ENCODE data around the gene SMURF1. TPM values are rescaled to one million over a fixed set of nuclear protein-coding genes. Genes with fewer than 3 reads are reported as not detected.
A peak's percentile ranks its signal among the peaks of the same experiment; 100 is the strongest.

Gene SMURF1
- total and polyA plus RNA-seq, 2 experiments from 2014 or later, result 6.8 to 19.1 TPM

DNA sequence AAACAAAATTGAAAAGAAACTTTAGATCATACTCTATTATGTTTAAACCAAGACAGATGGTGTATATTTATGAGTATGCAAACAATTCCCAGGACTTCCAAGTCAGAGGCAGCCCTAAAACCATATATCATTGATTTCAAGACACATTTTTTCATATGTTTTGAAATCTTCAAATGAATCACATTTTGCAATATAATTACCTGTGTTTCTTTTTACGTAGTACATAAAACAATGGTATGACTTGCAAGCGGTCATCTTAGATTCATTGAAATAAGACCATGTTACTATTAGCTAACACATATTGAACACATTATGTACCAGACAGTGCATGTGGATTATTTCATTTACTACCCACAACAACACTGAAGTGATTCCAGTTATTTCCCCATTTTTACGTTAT is 14.9 kb downstream of the SMURF1 start:
- no peaks in the 10 kb centered on the region for H3K9me2 ChIP-seq (ENCODE audit: insufficient read depth)
- H2AFZ ChIP-seq, result no peak overlapping the region
- H3K36me3 ChIP-seq (ENCODE audit: low read depth), result no peaks in the 10 kb centered on the region
- in situ Hi-C loops (cut with MboI), result no loop called here
- H3K27me3 ChIP-seq (replicated peaks; ENCODE audit: insufficient read depth), result no peaks in the 10 kb centered on the region
- peak overlapping the region; percentile 89 for H3K4me2 ChIP-seq (ENCODE audit: unreplicated experiment)
- peak; percentile 14 for DNase-seq
- no peaks in the 10 kb centered on the region for H4K20me1 ChIP-seq (ENCODE audit: insufficient read depth)
- no peaks in the 10 kb centered on the region for H3K9me3 ChIP-seq (ENCODE audit: low read depth)
- no peak overlapping the region for H3K4me3 ChIP-seq
- 56 to 60% methylated on average over 3 of the region's 3 CpGs for WGBS, 2 experiments (ENCODE audit: low coverage in 1 of 2, low lambda C conversion rate in 2 of 2, missing lambda C conversion rate in 2 of 2)
- H3F3A ChIP-seq (ENCODE audit: insufficient read depth), result peaks cover 45% of the 10 kb centered on the region
- H3K79me2 ChIP-seq (ENCODE audit: insufficient read depth), result peaks cover 100% of the 10 kb centered on the region
- H3K9ac ChIP-seq, result no peak overlapping the region
- H3K4me1 ChIP-seq (ENCODE audit: insufficient read depth), result peaks cover 53% of the 10 kb centered on the region
- peak overlapping the region; percentile 99 for H3K27ac ChIP-seq
- TF ChIP-seq EZH2 (IDR thresholded peaks at IDR 0.05; ENCODE audit: insufficient read depth, poor library complexity, severe bottlenecking) (no peak), EZH2phosphoT487 (IDR thresholded peaks at IDR 0.05; ENCODE audit: insufficient read depth, low read depth) (no peak)

GRCh38 chr7:99128076-99128950 is 15.6 kb downstream of the SMURF1 start:
- peaks cover 45% of the 10 kb centered on the region for H3F3A ChIP-seq (ENCODE audit: insufficient read depth)
- WGBS, 2 experiments (ENCODE audit: low coverage in 1 of 2, low lambda C conversion rate in 2 of 2, missing lambda C conversion rate in 2 of 2), result 36% methylated on average over 11 of the region's 11 CpGs
- TF ChIP-seq EZH2phosphoT487 (IDR thresholded peaks at IDR 0.05; ENCODE audit: insufficient read depth, low read depth) (no peak), EZH2 (IDR thresholded peaks at IDR 0.05; ENCODE audit: insufficient read depth, poor library complexity, severe bottlenecking) (no peak)
- H3K9me2 ChIP-seq (ENCODE audit: insufficient read depth), result no peaks in the 10 kb centered on the region
- H3K4me3 ChIP-seq, result peak overlapping the region; percentile 58
- no peaks in the 10 kb centered on the region for H3K36me3 ChIP-seq (ENCODE audit: low read depth)
- H3K79me2 ChIP-seq (ENCODE audit: insufficient read depth), result peaks cover 100% of the 10 kb centered on the region
- peak; percentile 67 for DNase-seq
- H3K4me1 ChIP-seq (ENCODE audit: insufficient read depth), result peaks cover 60% of the 10 kb centered on the region
- H4K20me1 ChIP-seq (ENCODE audit: insufficient read depth), result no peaks in the 10 kb centered on the region
- H3K27me3 ChIP-seq (replicated peaks; ENCODE audit: insufficient read depth), result no peaks in the 10 kb centered on the region
- peak overlapping the region; percentile 89 for H3K4me2 ChIP-seq (ENCODE audit: unreplicated experiment)
- H3K9me3 ChIP-seq (ENCODE audit: low read depth), result no peaks in the 10 kb centered on the region
- peak overlapping the region; percentile 99 for H3K27ac ChIP-seq
- H3K9ac ChIP-seq, result peak overlapping the region; percentile 91
- in situ Hi-C loops (cut with MboI), result no loop called here
- H2AFZ ChIP-seq, result no peak overlapping the region

GRCh38 chr7:99127636-99128035 is 16.3 kb downstream of the SMURF1 start:
- no peak for TF ChIP-seq EZH2 (IDR thresholded peaks at IDR 0.05; ENCODE audit: insufficient read depth, poor library complexity, severe bottlenecking)
- TF ChIP-seq EZH2phosphoT487 (IDR thresholded peaks at IDR 0.05; ENCODE audit: insufficient read depth, low read depth), result 0 out of 2 replicates have a peak, but pooled peaks have one; percentile 10
- H3K9ac ChIP-seq, result peak overlapping the region; percentile 91

DNA sequence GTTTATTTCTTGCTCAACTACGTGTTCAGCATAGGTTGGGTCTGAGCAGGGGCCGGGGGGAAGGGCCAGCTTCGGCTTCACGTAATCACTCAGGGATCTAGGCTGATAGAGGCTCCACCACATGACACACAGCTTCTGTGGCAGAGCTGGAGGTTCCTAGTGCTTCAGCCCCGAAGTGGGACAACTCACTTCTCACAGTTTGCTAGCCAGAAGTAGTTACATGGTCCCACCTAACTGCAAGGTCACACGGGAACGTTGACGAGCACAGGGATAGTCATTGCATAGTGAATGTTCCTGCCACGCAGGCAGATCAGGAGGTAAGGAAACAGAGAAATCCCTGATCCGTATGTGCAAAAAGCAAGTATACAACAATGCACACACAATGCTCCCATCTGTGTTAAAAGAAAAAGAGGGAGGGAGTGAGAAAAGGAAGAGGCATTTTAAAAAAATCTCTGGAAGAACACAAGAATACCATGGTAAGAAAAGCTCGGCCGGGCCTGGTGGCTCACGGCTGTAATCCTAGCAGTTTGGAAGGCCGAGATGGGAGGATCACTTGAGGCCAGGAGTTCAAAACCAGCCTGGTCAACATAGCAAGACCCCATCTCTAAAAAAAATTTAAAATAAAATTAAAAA is 16.9 kb downstream of the SMURF1 start:
- peaks cover 55% of the 10 kb centered on the region for H3F3A ChIP-seq (ENCODE audit: insufficient read depth)
- H3K4me2 ChIP-seq (ENCODE audit: unreplicated experiment), result peak overlapping the region; percentile 89

More at GRCh38 chr7:99127636-99128035, 16.3 kb downstream of the SMURF1 start:
- Histone ChIP-seq H3K79me2 (ENCODE audit: insufficient read depth) (peaks cover 100% of the 10 kb centered on the region), H3K9me2 (ENCODE audit: insufficient read depth) (no peaks in the 10 kb centered on the region), H3F3A (ENCODE audit: insufficient read depth) (peaks cover 51% of the 10 kb centered on the region), H3K27ac (peak overlapping the region; percentile 99), H3K27me3 (replicated peaks; ENCODE audit: insufficient read depth) (no peaks in the 10 kb centered on the region), H3K4me2 (ENCODE audit: unreplicated experiment) (peak overlapping the region; percentile 89), H3K4me3 (peak overlapping the region; percentile 58), H4K20me1 (ENCODE audit: insufficient read depth) (no peaks in the 10 kb centered on the region), H3K9me3 (ENCODE audit: low read depth) (no peaks in the 10 kb centered on the region), H2AFZ (no peak overlapping the region), H3K4me1 (ENCODE audit: insufficient read depth) (peaks cover 65% of the 10 kb centered on the region), H3K36me3 (ENCODE audit: low read depth) (no peaks in the 10 kb centered on the region)
- WGBS, 2 experiments (ENCODE audit: low coverage in 1 of 2, low lambda C conversion rate in 2 of 2, missing lambda C conversion rate in 2 of 2), result 0 to 2% methylated on average over 6 of the region's 6 CpGs
- peak; percentile 88 for DNase-seq
- in situ Hi-C loops (cut with MboI), result no loop called here

More for the DNA sequence above, 16.9 kb downstream of the SMURF1 start:
- peak overlapping the region; percentile 58 for H3K4me3 ChIP-seq
- no peak for TF ChIP-seq EZH2phosphoT487 (IDR thresholded peaks at IDR 0.05; ENCODE audit: insufficient read depth, low read depth)
- no peak for TF ChIP-seq EZH2 (IDR thresholded peaks at IDR 0.05; ENCODE audit: insufficient read depth, poor library complexity, severe bottlenecking)
- H3K79me2 ChIP-seq (ENCODE audit: insufficient read depth), result peaks cover 100% of the 10 kb centered on the region
- no peaks in the 10 kb centered on the region for H4K20me1 ChIP-seq (ENCODE audit: insufficient read depth)
- H3K27ac ChIP-seq, result peak overlapping the region; percentile 99
- H3K9me3 ChIP-seq (ENCODE audit: low read depth), result no peaks in the 10 kb centered on the region
- peak overlapping the region; percentile 38; the same call in 1 of the 2 replicates for H2AFZ ChIP-seq
- peak overlapping the region; percentile 91 for H3K9ac ChIP-seq
- H3K9me2 ChIP-seq (ENCODE audit: insufficient read depth), result no peaks in the 10 kb centered on the region
- peak; percentile 92 for DNase-seq
- peaks cover 69% of the 10 kb centered on the region for H3K4me1 ChIP-seq (ENCODE audit: insufficient read depth)
- no peaks in the 10 kb centered on the region for H3K27me3 ChIP-seq (replicated peaks; ENCODE audit: insufficient read depth)
- in situ Hi-C loops (cut with MboI), result no loop called here
- no peaks in the 10 kb centered on the region for H3K36me3 ChIP-seq (ENCODE audit: low read depth)
- 4 to 11% methylated on average over 14 of the region's 14 CpGs for WGBS, 2 experiments (ENCODE audit: low coverage in 1 of 2, low lambda C conversion rate in 2 of 2, missing lambda C conversion rate in 2 of 2)

Data from GM23248 (cell line).